Measurements from ENCODE around the gene TEX28. TPM values are rescaled to one million over a fixed set of nuclear protein-coding genes. Genes with fewer than 3 reads are reported as not detected.

The TEX28 gene
- total RNA-seq: not detected

GRCh38 chrX:154294791-154295574 is at the start of gene TEX28:
Gene TEX28 (minus strand): TSS chrX:154295124. CDS start chrX:154292117, 3,007 bp downstream.

GRCh38 chrX:154295664-154296310 is 863 bp upstream of the TEX28 start, which contains the start of gene TKTL1:
Gene TKTL1 (plus strand): TSS chrX:154295795. CDS start chrX:154295860, 65 bp downstream.

GRCh38 chrX:154257282-154257681 is 37.6 kb downstream of the TEX28 start, which contains the start of gene OPN1MW3:
Gene OPN1MW3 (plus strand): TSS chrX:154257582. CDS start chrX:154257620, 38 bp downstream.

Other genes starting within 250 kb of the TEX28 start
- gene MECP2, start 197.4 kb downstream of the TEX28 start, total RNA-seq: 10 to 100 TPM; 59.6 to 61.8 TPM
- not detected for gene OPN1LW, start 150.9 kb downstream of the TEX28 start, total RNA-seq
- gene OPN1MW, start 112.5 kb downstream of the TEX28 start, total RNA-seq: not detected
- not detected for gene OPN1MW2, start 75.4 kb downstream of the TEX28 start, total RNA-seq
- not detected for gene OPN1MW3, start 37.5 kb downstream of the TEX28 start, total RNA-seq
- 1 to 10 TPM; 3.0 to 4.1 TPM for gene TKTL1, start 671 bp upstream of the TEX28 start, total RNA-seq
- 1,000 to 10,000 TPM; 1,016 to 1,083 TPM for gene FLNA, start 79.5 kb upstream of the TEX28 start, total RNA-seq
- gene EMD, start 84.2 kb upstream of the TEX28 start, total RNA-seq: 10 to 100 TPM; 45.9 to 47.5 TPM
- 1,000 to 10,000 TPM; 5,348 to 5,626 TPM for gene RPL10, start 103.3 kb upstream of the TEX28 start, total RNA-seq
- gene DNASE1L1, start 114.1 kb upstream of the TEX28 start, total RNA-seq: 10 to 100 TPM; 23.2 to 27.2 TPM
- gene TAFAZZIN, start 116.4 kb upstream of the TEX28 start, total RNA-seq: 100 to 1,000 TPM in 1 of 2 experiments, 10 to 100 TPM in 1; 91.4 to 101 TPM
- gene ATP6AP1, start 133.6 kb upstream of the TEX28 start, total RNA-seq: 10 to 100 TPM; 46.2 to 51.2 TPM
- gene GDI1, start 142.0 kb upstream of the TEX28 start, total RNA-seq: 100 to 1,000 TPM; 105 to 108 TPM
- 10 to 100 TPM; 65.1 to 69.0 TPM for gene FAM50A, start 149.0 kb upstream of the TEX28 start, total RNA-seq
- 10 to 100 TPM; 41.2 to 47.6 TPM for gene PLXNA3, start 163.2 kb upstream of the TEX28 start, total RNA-seq
- gene LAGE3, start 184.2 kb upstream of the TEX28 start, total RNA-seq: 10 to 100 TPM; 35.9 to 39.2 TPM
- gene UBL4A, start 191.5 kb upstream of the TEX28 start, total RNA-seq: 10 to 100 TPM; 42.6 to 45.7 TPM
- 10 to 100 TPM; 25.5 to 25.8 TPM for gene SLC10A3, start 195.5 kb upstream of the TEX28 start, total RNA-seq
- 10 to 100 TPM; 32.3 to 32.7 TPM for gene FAM3A, start 221.1 kb upstream of the TEX28 start, total RNA-seq

Measured in activated naive CD4-positive, alpha-beta T cell treated with anti-CD3 and anti-CD28 coated beads, Interleukin-2, amount 10 ng/mL, durations not matched to agents 5 hours and 36 hours (primary cell).